HG03575 (cell line): ENCODE measurements around the gene MRPL48.

ENCODE experiments used
- ATAC-seq: cut with Tn5 transposase; IDR thresholded peaks from one replicate; pipeline ENCODE4 v1.9.1; 2021; ENCODE audit not compliant: unreplicated experiment, insufficient number of reproducible peaks, low FRiP score; ENCODE audit errors: extremely low read depth

MRPL48 gene

DNA sequence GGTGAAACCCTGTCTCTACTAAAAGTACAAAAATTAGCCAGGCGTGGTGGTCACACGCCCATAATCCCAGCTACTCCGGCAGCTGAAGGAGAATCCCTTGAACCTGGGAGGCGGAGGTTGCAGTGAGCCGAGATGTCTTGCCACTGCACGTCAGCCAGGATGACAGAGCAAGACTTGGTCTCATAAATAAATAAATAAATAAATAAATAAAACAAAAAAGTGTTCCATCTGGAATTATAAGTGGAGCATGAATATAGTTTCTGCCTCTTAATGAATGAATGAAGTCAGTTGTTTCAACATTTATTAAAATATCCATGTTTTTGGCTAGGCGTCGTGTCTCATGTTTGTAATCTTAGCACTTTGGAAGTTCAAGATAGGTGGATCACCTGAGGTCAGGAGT, 27.1 kb downstream of the MRPL48 start:
- ATAC-seq = no peak

DNA sequence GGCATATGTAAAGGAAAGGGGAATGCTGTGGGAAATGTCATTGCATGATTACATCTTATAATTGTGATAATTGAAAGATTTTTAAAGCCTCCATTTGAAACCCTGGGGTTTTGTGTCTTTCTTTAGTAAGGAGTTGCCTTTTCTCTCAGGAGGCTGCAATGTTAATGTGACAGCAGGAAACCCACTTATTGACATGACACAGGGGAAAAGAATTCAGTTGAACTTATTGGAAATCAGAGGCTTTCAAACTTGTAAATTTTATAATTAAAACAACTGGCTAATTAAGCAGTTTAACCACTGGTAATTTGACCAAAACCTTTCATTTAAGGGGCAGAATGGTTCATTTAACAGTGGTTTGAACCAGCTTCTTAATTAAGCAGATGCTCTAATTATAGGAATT, 31.2 kb downstream of the MRPL48 start:
- no peak for ATAC-seq

- ATAC-seq = no peak
These were observed 42.6 kb downstream of the MRPL48 start for GRCh38 chr11:73830261-73830660.

GRCh38 chr11:73833067-73833466, 45.4 kb downstream of the MRPL48 start:
- no peak for ATAC-seq

DNA sequence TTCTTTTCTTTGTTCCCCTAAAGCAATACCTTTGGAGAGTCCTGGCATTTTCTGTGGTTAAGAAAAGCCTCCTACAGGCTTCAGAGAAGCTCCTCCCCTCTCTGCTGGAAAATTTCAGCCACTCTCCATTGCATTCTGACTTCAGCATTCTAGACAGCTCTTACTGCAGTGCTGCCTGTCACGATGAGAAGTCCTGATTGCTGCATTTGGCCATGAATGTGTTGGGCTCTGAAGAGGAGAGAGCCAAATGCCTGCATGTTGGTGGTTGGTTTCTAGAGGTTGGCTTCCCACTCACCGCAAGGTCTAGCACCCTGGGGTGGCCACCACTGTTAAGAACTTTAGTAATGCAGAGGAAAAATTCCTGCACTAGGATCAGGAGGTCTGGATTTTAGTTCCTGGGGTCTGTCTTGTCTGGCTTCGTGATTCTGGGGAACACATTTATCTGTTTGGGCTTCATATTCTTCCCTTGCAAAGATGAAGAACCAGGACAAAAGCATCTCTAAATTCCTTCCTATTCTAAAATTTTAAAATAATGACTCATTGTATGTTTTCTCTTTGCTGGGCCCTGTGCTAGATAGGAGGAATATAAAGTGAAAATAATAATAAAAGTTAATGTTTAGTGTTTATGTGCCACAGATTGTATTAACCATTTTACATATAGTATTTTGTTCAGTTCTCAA, 50.9 kb downstream of the MRPL48 start:
- ATAC-seq = no peak

DNA sequence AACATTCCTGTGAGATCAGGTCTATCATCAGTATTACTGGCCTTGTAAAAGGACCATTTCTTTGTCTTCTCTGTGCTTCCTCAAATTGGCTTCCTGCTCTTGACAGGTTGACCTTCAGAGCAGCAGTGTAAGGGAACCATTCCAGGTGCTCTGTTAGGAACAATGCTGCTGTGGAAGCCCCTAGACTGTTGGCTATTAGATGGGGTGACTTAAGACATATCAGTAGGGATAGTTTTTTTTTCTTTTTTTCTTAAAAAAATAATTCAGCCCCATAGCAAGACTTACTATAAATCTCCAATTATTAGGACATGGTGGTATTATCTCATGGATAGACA, 51.4 kb downstream of the MRPL48 start:
- ATAC-seq = no peak

DNA sequence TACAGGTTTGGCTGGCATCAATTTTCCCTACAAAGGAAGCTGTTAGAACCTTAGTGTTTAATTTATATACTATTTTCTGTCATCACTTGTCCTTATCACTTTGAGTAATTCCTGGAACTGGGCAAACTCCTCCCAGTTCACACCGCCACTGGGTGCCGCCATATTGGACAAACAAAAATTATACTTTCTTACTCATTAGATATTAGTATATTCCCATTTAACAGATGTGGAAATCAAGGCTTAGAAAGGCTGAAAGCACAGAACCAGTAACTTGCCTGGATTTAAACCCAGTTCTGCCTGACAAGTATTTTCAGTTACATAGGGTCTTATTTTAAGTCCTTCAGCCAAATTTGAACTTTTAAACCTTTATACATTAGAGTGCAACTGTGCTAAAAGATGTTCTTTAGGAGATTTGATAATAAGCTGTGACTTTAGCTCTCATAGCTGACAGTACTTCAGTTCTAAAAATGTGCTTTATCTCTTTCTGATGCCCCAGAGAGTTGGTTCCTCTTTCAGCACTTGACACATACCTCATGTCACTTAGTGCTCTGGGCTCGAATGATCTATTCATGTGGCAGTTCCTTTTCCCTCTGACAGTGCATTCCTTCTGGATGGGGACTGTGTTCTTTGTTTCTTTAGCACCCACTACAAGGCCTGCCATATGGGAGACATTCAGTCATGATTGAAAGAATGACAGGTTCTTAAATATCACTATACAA, 63.5 kb downstream of the MRPL48 start:
- no peak for ATAC-seq

DNA sequence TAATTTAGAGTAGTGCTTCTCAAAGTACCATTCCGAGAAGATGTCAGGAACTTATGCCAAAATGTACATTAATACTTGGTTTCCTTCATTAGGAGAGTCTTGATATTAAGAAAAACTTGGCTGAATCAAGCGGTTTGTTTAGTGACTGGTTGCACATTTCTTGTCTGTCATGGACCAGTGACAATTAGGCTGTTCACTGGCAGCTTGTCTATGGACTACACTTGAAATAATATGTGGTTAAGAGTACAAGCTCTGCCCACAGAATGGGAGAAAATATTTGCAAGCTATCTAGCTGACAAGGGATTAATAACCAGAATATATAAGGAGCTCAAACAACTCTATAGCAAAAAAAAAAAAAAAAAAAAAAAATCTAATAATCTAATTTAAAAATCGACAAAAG, 64.4 kb downstream of the MRPL48 start:
- no peak for ATAC-seq

DNA sequence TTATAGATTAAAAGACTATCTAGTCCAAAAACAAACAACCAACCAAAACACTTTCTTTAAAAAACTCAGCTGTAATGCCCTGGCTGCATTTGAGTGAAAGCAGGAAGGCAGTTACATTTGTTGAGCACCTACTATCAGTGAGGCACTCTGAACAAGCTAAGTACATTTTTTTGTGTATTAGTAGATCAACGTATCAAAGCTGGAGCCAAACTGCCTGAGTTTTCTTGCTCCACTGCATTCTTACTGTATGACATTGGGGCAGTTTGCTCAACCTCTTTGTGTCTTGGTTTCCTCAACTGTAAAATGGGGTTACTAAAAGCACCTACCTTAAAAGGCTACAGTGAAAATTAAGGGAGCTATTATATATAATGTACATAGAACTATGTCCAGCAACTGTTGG, 67.0 kb downstream of the MRPL48 start:
- ATAC-seq = no peak

- ATAC-seq = no peak
These were observed 68.4 kb downstream of the MRPL48 start for GRCh38 chr11:73856031-73856567.

GRCh38 chr11:73859671-73860070, 72.0 kb downstream of the MRPL48 start:
- ATAC-seq = no peak

GRCh38 chr11:73860202-73860601, 72.5 kb downstream of the MRPL48 start:
- no peak for ATAC-seq

DNA sequence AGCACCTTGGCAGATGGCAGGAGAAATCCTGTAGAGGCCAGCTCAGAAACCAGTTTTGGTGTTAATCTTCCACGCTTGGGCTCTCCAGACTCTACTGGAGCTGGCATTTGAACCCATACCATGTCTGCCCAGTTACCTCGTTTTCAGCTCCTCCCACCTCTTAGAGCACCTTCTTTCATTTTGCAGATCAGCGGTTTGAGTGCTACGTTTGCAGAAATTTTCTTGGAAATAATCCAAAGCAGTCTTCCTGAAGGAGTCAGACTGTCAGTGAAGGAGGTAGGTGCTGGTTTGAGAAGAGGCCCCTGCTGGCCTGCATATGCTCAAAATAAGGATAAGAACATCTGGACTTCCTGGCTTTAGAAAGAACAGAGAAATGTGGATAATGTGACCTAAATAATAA, 75.3 kb downstream of the MRPL48 start:
- ATAC-seq = no peak

DNA sequence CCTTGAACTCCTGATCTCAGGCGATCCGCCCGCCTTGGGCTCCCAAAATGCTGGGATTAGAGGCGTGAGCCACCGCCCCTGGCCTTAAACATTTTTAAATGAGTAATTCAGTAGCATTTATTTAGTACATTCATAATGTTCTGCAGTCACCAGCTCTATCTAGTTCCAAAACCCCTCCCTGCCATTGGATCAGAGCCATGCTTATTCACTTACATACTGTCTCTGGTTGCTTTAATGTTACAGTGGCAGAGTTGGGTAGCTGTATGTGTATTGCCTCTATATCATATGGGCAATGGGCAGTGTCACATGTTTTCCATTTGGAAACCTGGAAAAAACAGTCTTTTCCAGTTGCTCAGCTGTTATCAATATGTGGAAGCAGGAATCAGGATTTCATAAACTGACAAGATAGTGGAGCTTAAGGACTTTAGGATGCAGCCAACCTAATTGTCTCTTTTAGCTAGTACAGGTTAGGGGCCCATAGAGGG, 78.5 kb downstream of the MRPL48 start:
- ATAC-seq = no peak

- ATAC-seq = no peak
These were observed 78.9 kb downstream of the MRPL48 start for GRCh38 chr11:73866586-73866996.

GRCh38 chr11:73869332-73869949, 81.8 kb downstream of the MRPL48 start:
- ATAC-seq = no peak

DNA sequence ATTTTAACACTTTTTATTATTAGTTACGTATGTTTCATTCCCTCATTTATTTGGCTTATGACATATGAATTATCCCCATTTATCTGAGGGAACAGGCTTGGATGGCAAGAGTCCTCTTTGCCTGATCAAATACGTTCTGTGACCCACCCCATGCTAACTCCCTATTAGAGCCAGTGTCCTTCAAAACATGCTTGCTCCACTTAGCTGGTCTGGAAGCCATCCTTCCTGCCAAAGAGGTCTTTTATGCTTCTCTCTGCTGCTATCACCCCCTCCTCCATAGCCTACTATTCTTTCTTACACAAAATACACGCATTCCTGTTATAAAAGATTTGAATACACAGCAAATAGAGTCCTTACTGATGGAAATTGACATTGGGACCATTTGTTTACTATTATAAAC, 82.6 kb downstream of the MRPL48 start:
- no peak for ATAC-seq

- ATAC-seq = no peak
These were observed 85.2 kb downstream of the MRPL48 start for GRCh38 chr11:73872749-73873357.

DNA sequence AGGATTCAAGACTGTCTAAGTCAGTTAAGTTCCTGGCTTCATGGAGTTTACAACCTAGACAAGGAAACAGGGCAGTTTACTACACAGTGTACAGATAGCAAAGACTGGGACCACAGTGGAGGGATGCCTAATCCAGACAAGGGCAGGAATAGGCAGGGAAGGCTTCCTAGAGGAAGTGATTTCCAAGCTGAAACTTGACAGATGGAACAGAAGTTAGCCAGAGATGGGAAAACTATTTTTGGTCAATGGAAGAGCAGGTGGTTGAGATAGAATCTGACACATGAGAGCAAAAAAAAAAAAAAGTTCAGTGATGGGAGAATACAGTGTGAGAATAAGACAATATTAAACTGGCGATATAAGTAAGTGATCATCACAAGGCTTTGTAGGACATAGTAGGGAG, 87.7 kb downstream of the MRPL48 start:
- ATAC-seq = no peak

DNA sequence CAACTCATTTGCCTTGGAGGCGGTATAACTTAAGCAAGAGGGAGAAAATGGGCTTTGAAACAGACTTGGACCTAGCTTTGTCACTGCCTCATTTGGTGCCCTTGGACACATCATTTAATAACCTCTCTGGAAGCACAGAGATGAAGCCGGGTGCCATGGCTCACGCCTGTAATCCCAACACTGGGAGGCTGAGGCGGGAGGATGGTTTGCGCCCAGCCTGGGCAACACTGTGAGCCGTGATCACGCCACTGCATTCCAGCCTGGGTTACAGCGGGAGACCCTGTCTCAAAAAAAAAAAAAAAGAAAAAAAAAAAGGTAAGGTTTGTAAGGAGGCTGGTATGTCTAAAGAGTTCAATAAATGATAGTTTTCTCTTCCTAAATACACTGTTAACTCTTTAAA, 88.2 kb downstream of the MRPL48 start:
- ATAC-seq = no peak
